GM12878 (cell line): ENCODE results near the gene SELENOO. TPM values are rescaled to one million over a fixed set of nuclear protein-coding genes. Genes with fewer than 3 reads are reported as not detected.

ENCODE experiments used
- ATAC-seq: fragments of 200-7000 bp; cut with Tn5 transposase; 3 replicates; pipeline ENCODE4 v1.9.1; 2020; ENCODE audit warnings: mild to moderate bottlenecking, moderate library complexity
- BruUV-seq: library from RNA; stranded (reverse); fragments of 400-500 nt; replicated peaks from 2 replicates; lab custom pipeline; 2021; lab: Mats Ljungman, UMichigan
- CTCF ChIA-PET: fragments of 300-600 bp; sonication (Branson Sonifier 250); formaldehyde crosslinking; extraction: SDS; loops from one replicate; lab custom pipeline; 2021; ENCODE audit warnings: inconsistent platforms; lab: Yijun Ruan, JAX
- POLR2A ChIA-PET: fragments of 350-600 bp; formaldehyde crosslinking; extraction: SDS; loops from one replicate; lab custom pipeline; 2021; ENCODE audit warnings: inconsistent platforms; lab: Charles Lee
- RAD21 ChIA-PET: fragments of 300-600 bp; sonication (Branson Sonifier 250); formaldehyde crosslinking; loops from one replicate; lab custom pipeline; 2023; ENCODE audit warnings: antibody characterized with exemption; ENCODE audit not compliant: unreplicated experiment; lab: Charles Lee
- SMC1A ChIA-PET: fragments of 300-600 bp; sonication (Branson Sonifier 250); formaldehyde crosslinking; loops from one replicate; lab custom pipeline; 2023; ENCODE audit not compliant: unreplicated experiment, uncharacterized antibody; lab: Charles Lee
- DNase-seq: peaks from one replicate; pipeline ENCODE4 v3.0.0-alpha.2; 2011; ENCODE audit warnings: low read depth, low spot score
- FAIRE-seq: peaks from 3 replicates; lab custom pipeline; 2011; peaks lifted over from hg19 to GRCh38; lab: Jason Lieb, UNC
- H2AFZ ChIP-seq: 2 replicates; pipeline ENCODE4 v1.6.0; 2011; ENCODE audit warnings: low read depth, low read length, control low read depth; ENCODE audit not compliant: control insufficient read depth
- H3K27ac ChIP-seq: 2 replicates; pipeline ENCODE4 v1.5.1; 2011; ENCODE audit warnings: control low read depth; ENCODE audit not compliant: control insufficient read depth, insufficient read depth
- H3K27me3 ChIP-seq, 2 experiments: replicated peaks in 1 of 2; 2 replicates each; pipeline versions ENCODE4 v1.6.0 to v1.6.1; 2011; ENCODE audit warnings: low read length in 1 of 2; ENCODE audit not compliant: control insufficient read depth in 2 of 2, insufficient read depth in 2 of 2
- H3K36me3 ChIP-seq, 2 experiments: 2 replicates each; pipeline ENCODE4 v1.5.1; 2011; ENCODE audit warnings: low read length in 1 of 2; ENCODE audit not compliant: control insufficient read depth in 2 of 2, insufficient read depth in 2 of 2
- H3K4me1 ChIP-seq: 2 replicates; pipeline ENCODE4 v1.6.1; 2011; ENCODE audit warnings: mild to moderate bottlenecking, low read length, moderate library complexity, mixed read lengths; ENCODE audit not compliant: control insufficient read depth, insufficient read depth
- H3K4me2 ChIP-seq: 2 replicates; pipeline ENCODE4 v1.6.0; 2011; ENCODE audit warnings: control low read depth; ENCODE audit not compliant: control insufficient read depth, insufficient read depth
- H3K4me3 ChIP-seq: fragments of 200-600 bp; sonication (generic); 2 replicates; pipeline ENCODE4 v1.5.1; 2016
- H3K79me2 ChIP-seq: 2 replicates; pipeline ENCODE4 v1.6.0; 2011; ENCODE audit warnings: low read length; ENCODE audit not compliant: control insufficient read depth, insufficient read depth
- H3K9ac ChIP-seq: 2 replicates; pipeline ENCODE4 v1.8.0; 2011; ENCODE audit warnings: low read length, control low read depth, mixed read lengths; ENCODE audit not compliant: control insufficient read depth, insufficient read depth
- H3K9me3 ChIP-seq: replicated peaks from 3 replicates; pipeline ENCODE4 v1.5.1; 2011; ENCODE audit warnings: mild to moderate bottlenecking, low read length; ENCODE audit not compliant: control insufficient read depth, insufficient read depth
- H4K20me1 ChIP-seq: 2 replicates; pipeline ENCODE4 v1.6.0; 2011; ENCODE audit not compliant: control insufficient read depth, insufficient read depth
- BHLHE40 ChIP-seq, 2 experiments: fragments of 450-650 bp in 1 of 2; IDR thresholded peaks; 2 replicates each; pipeline ENCODE4 v1.6.1; 2011 to 2017; ENCODE audit warnings: low read depth in 2 of 2, borderline replicate concordance in 1 of 2, improper control_type of control experiment in 1 of 2, low read length in 1 of 2, mild to moderate bottlenecking in 1 of 2
- CUX1 ChIP-seq: IDR thresholded peaks from 2 replicates; pipeline ENCODE4 v1.6.1; 2012; ENCODE audit warnings: improper control_type of control experiment, low read depth, low read length; ENCODE audit not compliant: insufficient replicate concordance
- MAX ChIP-seq: IDR thresholded peaks from 2 replicates; pipeline ENCODE4 v1.6.1; 2012; ENCODE audit warnings: low read depth, low read length, improper control_type of control experiment
- NFXL1 ChIP-seq: fragments of 450-650 bp; IDR thresholded peaks from 2 replicates; pipeline ENCODE4 v1.6.1; 2017; ENCODE audit warnings: antibody characterized with exemption, mild to moderate bottlenecking, borderline replicate concordance
- NFYA ChIP-seq: IDR thresholded peaks from 2 replicates; pipeline ENCODE4 v1.6.1; 2011; ENCODE audit warnings: low read depth, mild to moderate bottlenecking, low read length, improper control_type of control experiment, borderline replicate concordance
- PAX5 ChIP-seq: IDR thresholded peaks from 2 replicates; pipeline ENCODE4 v1.6.1; 2011; ENCODE audit warnings: low read depth, low read length, borderline replicate concordance
- SRF ChIP-seq, 2 experiments: IDR thresholded peaks; 2 replicates each; pipeline ENCODE4 v1.6.1; 2011; ENCODE audit warnings: low read depth in 2 of 2, low read length in 2 of 2, mild to moderate bottlenecking in 1 of 2, moderate library complexity in 1 of 2
- TCF3 ChIP-seq: IDR thresholded peaks from 2 replicates; pipeline ENCODE4 v1.6.1; 2012; ENCODE audit warnings: low read depth, mild to moderate bottlenecking, low read length, borderline replicate concordance; ENCODE audit not compliant: insufficient read depth
- ZNF384 ChIP-seq: IDR thresholded peaks from 2 replicates; pipeline ENCODE4 v1.6.1; 2012; ENCODE audit warnings: low read depth, mild to moderate bottlenecking, low read length, improper control_type of control experiment, borderline replicate concordance
- WGBS: methylation state at CpG from one replicate; pipeline ENCODE4 v1.1.6; 2016; ENCODE audit warnings: low lambda C conversion rate; ENCODE audit not compliant: insufficient replicate concordance, insufficient coverage; ENCODE audit errors: missing lambda C conversion rate; 5-methylcytosine and 5-hydroxymethylcytosine counted together
- in situ Hi-C: fragments of 300-500 bp; cut with MboI; formaldehyde crosslinking; loops from 9 replicates; pipeline ENCODE4 v1.14.3; 2018; ENCODE audit warnings: mixed read lengths
- intact Hi-C: fragments of 100-400 bp; cut with micrococcal nuclease; formaldehyde crosslinking; loops from one replicate; pipeline ENCODE4 v1.14.2; 2022; ENCODE audit not compliant: unreplicated experiment
- polyA plus RNA-seq, 11 experiments: library from polyadenylated mRNA; depleted of rRNA in 4 of 11; unstranded in 6 of 11; stranded (reverse) in 5 of 11; fragments of >200 nt; fragmentation: Nextera tagmentation in 4 of 11; fragmentation: Illumina TruSeq in 1 of 11; extraction: Ambion mirVana in 4 of 11; extraction: Trizol in 1 of 11; gene quantifications; 1 replicate in 1 of 11; 2 replicates in 10 of 11; pipeline versions ENCODE4 v1.2.1 to v1.2.3, GENCODE V29; 2011 to 2016; ENCODE audit warnings: inconsistent platforms in 2 of 11, missing spikeins in 2 of 11, low read depth in 1 of 11
- total RNA-seq, 4 experiments: library from RNA; depleted of rRNA in 3 of 4; stranded (reverse); fragments of >200 nt in 3 of 4; fragmentation: Illumina TruSeq in 1 of 4; extraction: Trizol in 1 of 4; gene quantifications; 2 replicates each; pipeline versions ENCODE4 v1.2.1 to v1.2.3, GENCODE V29; 2013 to 2021

The SELENOO gene
- total and polyA plus RNA-seq, 10 of the 15 experiments (the other 5 are each of a cell fraction or from before 2014, with no cell fraction given): 0.42 to 23.3 (median 3.3) TPM

- intact Hi-C loops (no loop called here), in situ Hi-C loops (no loop called here)
- H3K27ac ChIP-seq: no peak overlapping the region
- peaks cover 14% of the 10 kb centered on the region for H3K4me1 ChIP-seq
- BruUV-seq: no TSS peak
- H3K4me2 ChIP-seq: no peak overlapping the region
- H3K79me2 ChIP-seq: peaks cover 8% of the 10 kb centered on the region
- no peak for ATAC-seq
- H4K20me1 ChIP-seq: no peaks in the 10 kb centered on the region
- TF ChIP-seq BHLHE40 (IDR thresholded peaks at IDR 0.05; ENCODE audit: borderline replicate concordance in 1 of 2, low read depth in 2 of 2, low read length in 1 of 2): peak in 1 of 2 experiments; percentile 43; a peak in 2 of 4 replicates
- no peak for TF ChIP-seq NFXL1
- POLR2A ChIA-PET: no interaction called here
- H3K4me3 ChIP-seq: no peak overlapping the region
- no peaks in the 10 kb centered on the region for H3K27me3 ChIP-seq
- H2AFZ ChIP-seq: no peak overlapping the region
- H3K9ac ChIP-seq: no peak overlapping the region
- H3K9me3 ChIP-seq: no peaks in the 10 kb centered on the region
- FAIRE-seq: no peak
- SMC1A ChIA-PET: no interaction called here
- CTCF ChIA-PET: interaction anchor here (0.6 kb wide), 1 partner anchor 78 kb away, joined by 3 read pairs; no protein-coding TSS in a partner anchor
- no peaks in the 10 kb centered on the region for H3K36me3 ChIP-seq
- WGBS: 33% methylated on average over 14 of the region's 15 CpGs
- RAD21 ChIA-PET: no interaction called here
- DNase-seq: no peak
Observed at GRCh38 chr22:50264104-50264745, 63.4 kb downstream of the SELENOO start.

GRCh38 chr22:50264946-50265669 is 64.3 kb downstream of the SELENOO start:
- Histone ChIP-seq H4K20me1 (no peaks in the 10 kb centered on the region), H3K4me2 (no peak overlapping the region), H3K9me3 (no peaks in the 10 kb centered on the region), H3K4me3 (no peak overlapping the region), H3K36me3 (no peaks in the 10 kb centered on the region), H3K27ac (no peak overlapping the region), H3K79me2 (peaks cover 8% of the 10 kb centered on the region), H2AFZ (no peak overlapping the region), H3K27me3 (no peaks in the 10 kb centered on the region), H3K4me1 (peaks cover 14% of the 10 kb centered on the region), H3K9ac (no peak overlapping the region)
- intact Hi-C loops (no loop called here), in situ Hi-C loops (no loop called here)
- ATAC-seq: no peak
- FAIRE-seq: no peak
- BruUV-seq: no TSS peak
- ChIA-PET POLR2A (no interaction called here), CTCF (no interaction called here), RAD21 (no interaction called here), SMC1A (interaction anchor here (0.6 kb wide), 1 partner anchor 30 kb away, joined by 3 read pairs; no protein-coding TSS in a partner anchor)
- 79% methylated on average over 15 of the region's 15 CpGs for whole genome bisulfite sequencing
- no peak for DNase-seq
- TF ChIP-seq PAX5: no peak
- TF ChIP-seq NFYA: no peak
- no peak for TF ChIP-seq SRF (IDR thresholded peaks at IDR 0.05; ENCODE audit: low read depth in 2 of 2, low read length in 2 of 2)
- no peak for TF ChIP-seq TCF3
- TF ChIP-seq MAX: no peak
- TF ChIP-seq ZNF384: no peak
- TF ChIP-seq CUX1: no peak
